Measurements from ENCODE around the gene CWC27. TPM values are rescaled to one million over a fixed set of nuclear protein-coding genes. Genes with fewer than 3 reads are reported as not detected.

The CWC27 gene
- total and polyA plus RNA-seq, 8 donors = 5.8 to 25.7 (median 14.3) TPM; not detected in 1

GRCh38 chr5:65015767-65016166 lies 247.0 kb downstream of the CWC27 start:
- Histone ChIP-seq H3K9me3 (no peaks in the 10 kb centered on the region), H3K4me1 (peaks cover 0 to 48% (median 27%) of the 10 kb centered on the region in 4 donors), H3K36me3 (no peaks in the 10 kb centered on the region), H3K27me3 (no peaks in the 10 kb centered on the region), H3K27ac (peak overlapping the region in 2 of 5 donors; percentile 36 to 48), H3K4me3 (no peak overlapping the region)
- intact Hi-C loops (cut with DNase I; ENCODE audit: low total_unique reads) = no loop called here
- 27 to 48% (median 35%) methylated on average over 3 of the region's 3 CpGs for WGBS, 5 donors
- no peak for DNase-seq
- TF ChIP-seq POLR2AphosphoS5 (IDR thresholded peaks at IDR 0.05) = no peak
- TF ChIP-seq POLR2A (IDR thresholded peaks at IDR 0.05) = no peak
- TF ChIP-seq CTCF (IDR thresholded peaks at IDR 0.05) = no peak
- TF ChIP-seq EP300 (IDR thresholded peaks at IDR 0.05) = no peak

- Histone ChIP-seq H3K27me3 (no peaks in the 10 kb centered on the region), H3K9me3 (no peaks in the 10 kb centered on the region), H3K36me3 (no peaks in the 10 kb centered on the region), H3K4me1 (peaks cover 0 to 31% (median 22%) of the 10 kb centered on the region in 4 donors), H3K4me3 (no peak overlapping the region), H3K27ac (no peak overlapping the region)
- TF ChIP-seq POLR2A (IDR thresholded peaks at IDR 0.05) (no peak), EP300 (IDR thresholded peaks at IDR 0.05) (no peak), CTCF (IDR thresholded peaks at IDR 0.05) (no peak), POLR2AphosphoS5 (IDR thresholded peaks at IDR 0.05) (no peak)
- DNase-seq = no peak
- intact Hi-C loops (cut with DNase I; ENCODE audit: low total_unique reads) = no loop called here
Measured at GRCh38 chr5:65017636-65018035, 248.9 kb downstream of the CWC27 start.

GRCh38 chr5:65018763-65019162 lies 250.0 kb downstream of the CWC27 start:
- Histone ChIP-seq H3K9me3 (no peaks in the 10 kb centered on the region), H3K27ac (no peak overlapping the region), H3K27me3 (no peaks in the 10 kb centered on the region), H3K36me3 (no peaks in the 10 kb centered on the region), H3K4me3 (no peak overlapping the region), H3K4me1 (peaks cover 0 to 19% (median 12%) of the 10 kb centered on the region in 4 donors)
- intact Hi-C loops (cut with DNase I; ENCODE audit: low total_unique reads) = no loop called here
- no peak for DNase-seq
- 95 to 100% (median 98%) methylated on average over 2 of the region's 2 CpGs for WGBS, 5 donors
- no peak for TF ChIP-seq POLR2AphosphoS5 (IDR thresholded peaks at IDR 0.05)
- no peak for TF ChIP-seq POLR2A (IDR thresholded peaks at IDR 0.05)
- no peak for TF ChIP-seq CTCF (IDR thresholded peaks at IDR 0.05)
- no peak for TF ChIP-seq EP300 (IDR thresholded peaks at IDR 0.05)

- Histone ChIP-seq H3K4me1 (peaks cover 0 to 8% (median 6%) of the 10 kb centered on the region in 4 donors), H3K27ac (no peak overlapping the region), H3K9me3 (no peaks in the 10 kb centered on the region), H3K4me3 (no peak overlapping the region), H3K36me3 (no peaks in the 10 kb centered on the region), H3K27me3 (no peaks in the 10 kb centered on the region)
- intact Hi-C loops (cut with DNase I; ENCODE audit: low total_unique reads) = no loop called here
- TF ChIP-seq EP300 (IDR thresholded peaks at IDR 0.05) (no peak), CTCF (IDR thresholded peaks at IDR 0.05) (no peak), POLR2A (IDR thresholded peaks at IDR 0.05) (no peak)
- DNase-seq = no peak
Measured at GRCh38 chr5:65020492-65020891, 251.8 kb downstream of the CWC27 start.

Measured in stomach (tissue), 9 donors.